HTERT RPE-1 (cell line): Measurements from ENCODE around the gene RIPOR3.
"Not testable (repeated sequence)": the region's sequence is repeated elsewhere in the genome, so short reads cannot be mapped to it uniquely, and the experiment has no call there.

Experiments used
- in situ Hi-C: fragments of 300-500 bp; cut with MboI; formaldehyde crosslinking; loops from 4 replicates; pipeline ENCODE4 v1.14.3; 2020; ENCODE audit warnings: low sequenced_read_pairs

The RIPOR3 gene

GRCh38 chr20:50724851-50725723, 33.7 kb upstream of the RIPOR3 start:
- in situ Hi-C loops = no loop called here

GRCh38 chr20:50724112-50724725, 32.9 kb upstream of the RIPOR3 start:
- in situ Hi-C loops = no loop called here

DNA sequence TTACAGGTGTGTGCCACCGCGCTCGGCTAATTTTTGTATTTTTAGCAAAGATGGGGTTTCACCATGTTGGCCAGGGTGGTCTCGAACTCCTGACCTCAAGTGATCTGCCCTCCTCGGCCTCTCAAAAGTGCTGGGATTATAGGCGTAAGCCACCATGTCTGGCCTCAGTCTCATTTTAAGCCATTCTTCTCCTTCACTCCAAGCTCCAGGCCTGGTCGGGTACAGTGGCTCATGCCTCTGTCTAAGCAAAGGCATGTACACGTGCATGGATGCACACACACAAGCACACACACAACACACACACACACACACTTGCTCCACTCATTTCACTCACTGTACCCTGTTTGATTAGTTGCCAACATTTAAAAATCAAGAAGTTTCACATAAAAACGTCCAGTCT, 32.3 kb upstream of the RIPOR3 start:
- in situ Hi-C loops = no loop called here

DNA sequence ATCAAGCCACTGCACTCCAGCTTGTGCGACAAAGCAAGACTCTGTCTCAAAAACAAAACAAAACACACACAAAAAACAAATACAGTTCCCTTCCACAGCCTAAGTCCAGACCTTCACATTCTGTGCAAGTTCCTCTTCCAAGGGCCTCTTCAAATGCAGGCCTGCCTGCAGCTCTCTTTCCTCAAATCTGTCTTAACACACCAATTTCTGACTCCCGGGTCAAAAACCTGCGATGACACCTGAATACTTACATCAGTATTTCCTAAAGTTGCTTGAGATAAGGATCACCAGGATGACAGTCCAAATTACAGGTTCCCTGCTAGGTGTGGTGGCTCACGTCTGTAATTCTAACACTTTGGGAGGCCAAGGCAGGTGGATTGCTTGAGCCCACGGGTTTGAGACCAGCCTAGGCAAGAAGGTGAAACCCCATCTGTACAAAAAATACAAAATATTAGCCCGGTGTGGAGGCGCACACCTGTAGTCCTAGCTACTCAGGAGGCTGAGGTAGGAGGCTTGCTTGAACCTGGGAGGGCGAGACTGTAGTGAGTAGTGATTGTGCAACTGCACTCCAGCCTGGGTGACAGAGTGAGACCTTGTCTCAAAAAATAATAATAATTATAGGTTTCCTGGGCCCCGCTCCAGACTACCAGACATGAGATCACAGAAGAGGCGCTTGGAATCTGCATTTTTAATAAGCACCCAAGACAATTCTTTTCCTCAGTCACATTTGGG, 31.2 kb upstream of the RIPOR3 start:
- in situ Hi-C loops = no loop called here

DNA sequence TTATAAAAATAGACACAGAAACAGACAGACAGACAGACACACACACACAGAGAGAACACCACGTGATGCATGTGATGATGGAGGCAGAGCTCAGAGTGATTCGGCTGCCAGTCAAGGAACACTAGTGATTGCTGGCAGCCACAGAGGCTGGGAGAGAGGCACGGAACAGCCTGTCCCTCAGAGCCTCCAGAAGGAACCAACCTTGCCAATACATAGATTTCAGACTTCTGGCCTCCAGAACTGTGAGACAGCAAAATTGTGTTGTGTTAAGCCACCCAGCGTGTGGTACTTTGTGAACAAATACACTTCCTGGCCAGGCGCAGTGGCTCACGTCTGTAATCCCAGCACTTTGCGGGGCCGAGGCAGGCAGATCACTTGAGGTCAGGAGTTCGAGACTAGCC, 30.5 kb upstream of the RIPOR3 start:
- in situ Hi-C loops = no loop called here

DNA sequence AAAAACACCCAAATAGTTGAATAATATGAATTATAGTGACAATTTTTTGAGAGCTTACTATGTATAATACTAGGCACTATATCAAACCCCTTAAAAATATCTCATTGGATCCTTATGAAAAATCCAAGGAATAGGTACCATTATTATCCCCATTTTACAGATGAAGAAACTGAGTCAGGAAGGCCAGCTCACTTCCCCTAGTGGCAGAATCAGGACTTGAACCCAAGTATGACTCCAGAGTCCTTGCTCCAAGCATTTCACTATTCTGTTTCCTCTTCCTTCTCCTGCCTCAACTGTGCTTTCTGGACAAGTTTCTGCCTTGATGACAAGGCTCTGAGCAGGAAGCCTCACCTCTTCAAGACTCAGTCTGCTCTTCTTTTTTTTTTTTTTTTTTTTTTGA, 29.2 kb upstream of the RIPOR3 start:
- in situ Hi-C loops = no loop called here

DNA sequence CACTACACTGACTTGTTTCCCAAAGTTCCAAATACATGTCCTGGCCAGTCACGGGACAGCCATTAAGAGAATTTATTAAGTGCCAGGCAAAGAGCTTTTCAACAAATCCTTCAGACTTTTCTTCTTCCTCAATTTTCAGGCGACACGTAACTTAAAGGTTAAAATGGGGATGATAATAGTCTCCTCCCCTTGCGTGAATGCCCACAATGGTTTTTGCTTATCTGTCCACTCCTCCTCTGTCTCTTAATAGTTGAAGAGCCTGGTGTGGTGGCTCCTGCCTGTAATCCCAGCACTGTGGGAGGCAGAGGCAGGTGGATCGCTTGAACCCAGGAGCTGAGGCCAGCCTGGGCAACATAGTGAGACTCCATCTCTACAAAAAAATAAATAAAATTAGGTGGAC, 28.7 kb upstream of the RIPOR3 start:
- in situ Hi-C loops = no loop called here

DNA sequence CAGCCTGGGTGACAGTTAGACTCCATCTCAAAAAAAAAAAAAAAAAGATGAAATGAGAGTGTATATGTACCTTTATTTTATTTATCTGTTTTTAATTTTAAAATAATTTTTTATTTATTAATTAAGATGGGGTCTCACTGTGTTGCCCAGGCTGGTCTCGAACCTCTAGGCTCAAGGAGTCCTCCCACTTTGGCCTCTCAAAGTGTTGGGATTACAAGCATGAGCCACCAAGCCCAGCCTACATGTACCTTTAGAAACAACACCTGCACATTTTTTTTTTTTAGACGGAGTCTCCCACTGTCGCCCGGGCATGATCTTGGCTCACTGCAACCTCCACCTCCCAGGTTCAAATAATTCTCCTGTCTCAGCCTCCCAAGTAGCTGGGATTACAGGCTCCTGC, 28.0 kb upstream of the RIPOR3 start:
- in situ Hi-C loops = no loop called here

DNA sequence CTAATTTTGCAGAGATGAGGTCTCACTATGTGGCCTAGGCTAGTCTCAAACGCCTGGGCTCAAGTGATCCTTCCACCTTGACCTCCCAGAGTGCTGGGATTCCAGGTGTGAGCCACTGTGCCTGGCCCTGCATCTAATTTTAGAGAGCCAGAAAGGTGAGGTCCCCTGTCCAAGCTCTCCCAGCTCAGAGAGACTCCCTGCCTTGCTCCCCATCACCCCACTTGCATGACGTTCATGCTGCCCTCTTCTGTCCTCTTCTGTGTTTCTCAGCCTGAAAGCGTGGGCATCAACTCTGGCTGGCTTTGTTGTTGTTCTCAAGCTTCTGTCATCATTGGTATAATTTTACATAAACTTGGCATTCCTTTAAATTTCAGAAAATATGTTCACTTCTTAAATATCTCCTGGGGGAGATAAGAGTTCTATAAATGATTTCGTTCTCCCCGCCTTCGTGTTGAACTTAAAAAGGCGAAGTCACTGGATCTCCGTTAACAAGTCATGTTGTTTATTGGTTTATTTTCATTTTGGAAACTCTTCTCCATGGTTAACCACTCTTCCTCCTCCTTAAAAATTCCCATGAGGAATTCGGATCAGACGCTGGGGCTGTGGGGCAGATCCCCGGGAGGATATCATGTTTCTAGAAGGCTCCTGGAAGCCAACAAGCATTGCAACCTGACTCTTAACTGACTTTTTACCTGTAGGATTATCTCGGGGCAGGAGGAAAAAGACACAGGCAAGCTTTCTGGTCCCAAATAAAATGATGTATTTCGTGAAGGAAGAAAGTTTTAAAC, 26.8 kb upstream of the RIPOR3 start:
- in situ Hi-C loops = no loop called here

- in situ Hi-C loops = no loop called here
Measured at GRCh38 chr20:50717312-50717711, 26.0 kb upstream of the RIPOR3 start.

GRCh38 chr20:50716518-50716917, 25.2 kb upstream of the RIPOR3 start:
- in situ Hi-C loops = no loop called here

DNA sequence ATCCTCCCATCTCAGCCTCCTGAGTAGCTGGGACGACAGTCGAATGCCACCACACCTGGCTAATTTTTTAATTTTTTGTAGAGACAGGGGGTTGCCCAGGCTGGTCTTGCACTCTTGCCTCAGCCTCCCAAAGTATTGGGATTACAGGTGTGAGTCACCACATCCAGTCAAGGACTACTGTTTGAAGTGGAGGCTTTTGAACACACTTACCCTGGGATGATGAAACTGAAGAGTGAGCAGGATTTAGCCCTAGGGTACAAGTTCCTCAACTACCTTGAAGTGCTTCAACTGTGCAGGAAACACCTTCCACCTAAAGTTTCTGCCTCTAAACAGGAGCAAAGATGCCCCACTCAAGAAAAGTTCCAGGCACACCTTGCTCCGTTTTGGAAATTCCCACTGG, 24.4 kb upstream of the RIPOR3 start:
- in situ Hi-C loops = no loop called here

GRCh38 chr20:50714426-50714825, 23.1 kb upstream of the RIPOR3 start:
- in situ Hi-C loops = not testable (repeated sequence)

DNA sequence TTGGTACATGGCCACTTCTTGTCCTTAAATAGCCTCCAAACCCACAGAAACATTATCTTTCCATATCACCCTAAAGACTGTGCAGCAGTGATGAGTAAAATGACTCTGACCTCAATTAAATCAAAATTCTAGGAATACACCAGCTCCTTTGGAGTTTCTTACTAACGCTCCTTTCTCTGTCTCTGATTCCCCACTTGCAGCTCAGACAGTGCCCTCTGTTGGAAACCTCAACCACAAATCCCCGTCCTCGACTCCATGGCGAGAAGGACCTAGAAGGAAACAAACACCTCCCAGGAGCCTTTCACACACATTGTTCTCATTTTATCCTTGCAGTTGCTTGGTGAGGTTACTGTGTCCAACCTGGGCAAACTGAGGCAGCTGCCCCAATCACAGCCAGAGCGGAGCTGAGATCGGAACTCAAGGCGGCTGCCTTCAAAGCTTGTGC, 22.3 kb upstream of the RIPOR3 start:
- in situ Hi-C loops = no loop called here

DNA sequence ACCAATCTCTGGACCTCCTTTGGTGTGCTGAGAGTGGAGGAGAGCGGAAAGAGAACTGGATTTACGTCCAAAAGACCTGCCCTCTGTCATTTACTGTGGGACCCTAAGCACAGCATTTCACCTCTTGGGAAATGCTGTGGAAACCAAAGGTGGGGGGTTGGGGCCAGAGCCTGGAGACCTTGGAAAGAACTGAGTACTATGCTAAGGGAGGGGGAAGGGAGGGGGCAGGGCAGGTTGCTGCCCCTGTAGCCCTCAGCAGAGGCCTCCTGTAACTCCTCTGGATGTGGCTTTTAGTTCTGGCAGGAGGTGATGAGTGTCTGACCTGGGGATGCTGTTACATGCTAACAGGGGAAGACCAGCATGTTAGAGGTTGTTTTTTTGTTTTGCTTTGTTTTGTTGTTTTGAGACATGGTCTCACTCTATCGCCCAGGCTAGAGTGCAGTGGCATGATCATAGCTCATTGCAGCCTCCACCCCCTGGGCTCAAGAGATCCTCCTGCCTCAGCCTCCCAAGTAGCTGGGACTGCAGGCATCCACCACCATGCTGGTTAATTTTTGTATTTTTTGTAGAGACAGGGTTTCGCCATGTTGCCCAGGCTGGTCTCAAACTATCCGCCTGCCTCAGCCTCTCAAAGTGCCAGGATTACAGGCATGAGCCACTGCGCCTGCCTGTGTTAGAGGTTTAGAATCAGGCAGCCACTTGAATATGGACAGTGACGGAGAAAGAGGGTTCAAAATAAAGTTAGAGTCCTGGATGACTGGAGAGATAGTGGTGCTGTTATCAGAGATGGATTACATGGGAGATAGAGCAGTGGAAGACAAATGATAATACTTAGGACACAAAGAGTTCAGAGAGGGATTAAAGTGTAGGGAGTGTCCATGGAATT, 21.7 kb upstream of the RIPOR3 start:
- in situ Hi-C loops = no loop called here

GRCh38 chr20:50711113-50711825, 19.9 kb upstream of the RIPOR3 start:
- in situ Hi-C loops = no loop called here

DNA sequence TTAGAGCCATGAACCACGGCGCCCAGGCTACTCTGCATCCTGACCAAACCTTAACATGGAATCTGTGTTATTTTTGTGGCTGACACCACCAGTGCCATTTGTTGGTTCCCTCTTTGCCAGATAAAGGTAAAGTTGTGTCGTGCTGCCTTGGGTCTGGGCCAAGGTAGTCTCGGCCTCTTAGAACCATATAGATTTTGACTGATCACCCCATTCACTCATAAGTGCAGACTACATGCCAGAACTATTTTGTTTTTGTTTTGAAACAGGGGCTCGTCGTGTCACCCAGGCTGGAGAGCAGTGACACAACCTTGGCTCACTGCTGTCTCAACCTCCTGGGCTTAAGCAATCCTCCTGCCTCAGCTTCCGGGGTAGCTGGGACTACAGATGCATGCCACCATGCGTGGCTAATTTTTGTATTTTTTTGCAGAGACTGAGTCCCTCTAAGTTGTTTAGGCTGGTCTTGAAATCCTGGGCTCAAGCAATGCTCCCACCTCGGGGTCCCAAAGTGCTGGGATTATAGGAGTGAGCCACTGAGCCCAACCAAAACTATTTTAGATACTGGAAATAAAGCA, 19.2 kb upstream of the RIPOR3 start:
- in situ Hi-C loops = no loop called here

DNA sequence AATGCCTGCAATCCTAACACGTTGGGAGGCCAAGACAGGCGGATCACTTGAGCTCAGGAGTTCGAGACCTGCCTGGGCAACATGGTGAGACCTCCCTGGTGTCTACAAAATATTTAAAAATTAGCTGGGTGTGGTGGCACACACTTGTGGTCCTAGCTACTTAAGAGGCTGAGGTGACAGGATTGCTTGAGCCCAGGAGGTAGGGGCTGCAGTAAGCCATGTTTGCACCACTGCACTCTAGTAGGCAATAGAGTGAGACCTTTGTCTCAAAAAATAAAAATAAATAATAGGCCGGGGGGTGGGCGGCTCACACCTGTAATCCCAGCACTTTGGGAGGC, 18.3 kb upstream of the RIPOR3 start:
- in situ Hi-C loops = no loop called here
